Measurements from ENCODE around the gene GULP1. TPM values are rescaled to one million over a fixed set of nuclear protein-coding genes. Genes with fewer than 3 reads are reported as not detected.

Gene GULP1
- total RNA-seq, 1 donor from 2014 or later, result 57.2 TPM

GRCh38 chr2:188610827-188611226, 319.2 kb downstream of the GULP1 start:
- intact Hi-C loops (cut with DNase I), result no loop called here
- H3K27ac ChIP-seq, result no peak overlapping the region
- TF ChIP-seq CTCF (IDR thresholded peaks at IDR 0.05) (no peak), POLR2AphosphoS5 (IDR thresholded peaks at IDR 0.05; ENCODE audit: insufficient read depth in 1 of 2, low read depth in 1 of 2) (no peak)

GRCh38 chr2:188619146-188619545, 327.5 kb downstream of the GULP1 start:
- no peaks in the 10 kb centered on the region for H3K4me1 ChIP-seq
- no peaks in the 10 kb centered on the region for H3K9me3 ChIP-seq
- DNase-seq (ENCODE audit: extremely low spot score in 2 of 2), result no peak
- H3K4me3 ChIP-seq, result no peak overlapping the region
- no peaks in the 10 kb centered on the region for H3K36me3 ChIP-seq
- H3K27me3 ChIP-seq, result no peaks in the 10 kb centered on the region
- no peak for TF ChIP-seq POLR2A (IDR thresholded peaks at IDR 0.05)
- TF ChIP-seq POLR2AphosphoS5 (IDR thresholded peaks at IDR 0.05; ENCODE audit: insufficient read depth in 1 of 2, low read depth in 1 of 2), result no peak
- TF ChIP-seq CTCF (IDR thresholded peaks at IDR 0.05), result no peak
- no peak overlapping the region for H3K27ac ChIP-seq
- intact Hi-C loops (cut with DNase I), result no loop called here

More at GRCh38 chr2:188610827-188611226, 319.2 kb downstream of the GULP1 start:
- no peaks in the 10 kb centered on the region for H3K36me3 ChIP-seq
- H3K27me3 ChIP-seq, result no peaks in the 10 kb centered on the region
- no peaks in the 10 kb centered on the region for H3K4me1 ChIP-seq
- H3K9me3 ChIP-seq, result no peaks in the 10 kb centered on the region
- H3K4me3 ChIP-seq, result no peak overlapping the region
- DNase-seq (ENCODE audit: extremely low spot score in 2 of 2), result no peak

DNA sequence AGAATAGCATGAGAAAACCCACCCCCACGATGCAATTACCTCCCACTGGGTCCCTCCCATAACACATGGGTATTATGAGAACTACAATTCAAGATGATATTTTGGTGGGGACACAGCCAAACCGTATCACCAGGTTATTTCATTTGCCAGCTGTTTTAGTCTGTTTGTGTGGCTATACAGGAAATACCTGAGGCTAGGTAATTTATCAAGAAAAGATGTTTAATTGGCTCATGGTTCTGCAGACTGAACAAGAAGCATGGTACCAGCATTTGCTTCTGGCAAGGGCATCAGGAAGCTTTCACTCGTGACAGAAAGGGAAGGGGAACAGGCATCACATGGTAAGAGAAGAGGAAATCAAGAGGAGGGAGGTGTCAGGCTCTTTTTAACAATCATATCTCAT, 329.2 kb downstream of the GULP1 start:
- H3K4me1 ChIP-seq, result no peaks in the 10 kb centered on the region
- no peaks in the 10 kb centered on the region for H3K36me3 ChIP-seq
- H3K9me3 ChIP-seq, result no peaks in the 10 kb centered on the region
- H3K27me3 ChIP-seq, result no peaks in the 10 kb centered on the region
- H3K27ac ChIP-seq, result no peak overlapping the region
- intact Hi-C loops (cut with DNase I), result no loop called here
- H3K4me3 ChIP-seq, result no peak overlapping the region
- no peak for DNase-seq (ENCODE audit: extremely low spot score in 2 of 2)
- TF ChIP-seq POLR2AphosphoS5 (IDR thresholded peaks at IDR 0.05; ENCODE audit: insufficient read depth in 1 of 2, low read depth in 1 of 2), result no peak
- TF ChIP-seq POLR2A (IDR thresholded peaks at IDR 0.05), result no peak
- no peak for TF ChIP-seq CTCF (IDR thresholded peaks at IDR 0.05)

- no peak for TF ChIP-seq POLR2A (IDR thresholded peaks at IDR 0.05)
- no peak for TF ChIP-seq CTCF (IDR thresholded peaks at IDR 0.05)
- TF ChIP-seq POLR2AphosphoS5 (IDR thresholded peaks at IDR 0.05; ENCODE audit: insufficient read depth in 1 of 2, low read depth in 1 of 2), result no peak
- H3K27ac ChIP-seq, result peak overlapping the region; percentile 21
- no peaks in the 10 kb centered on the region for H3K36me3 ChIP-seq
- DNase-seq (ENCODE audit: extremely low spot score in 2 of 2), result no peak
- no peaks in the 10 kb centered on the region for H3K9me3 ChIP-seq
- intact Hi-C loops (cut with DNase I), result no loop called here
- H3K27me3 ChIP-seq, result no peaks in the 10 kb centered on the region
- H3K4me1 ChIP-seq, result no peaks in the 10 kb centered on the region
- no peak overlapping the region for H3K4me3 ChIP-seq
These were observed 331.1 kb downstream of the GULP1 start for GRCh38 chr2:188622601-188623260.

GRCh38 chr2:188623995-188624643, 332.4 kb downstream of the GULP1 start:
- Histone ChIP-seq H3K4me3 (no peak overlapping the region), H3K27me3 (no peaks in the 10 kb centered on the region), H3K9me3 (no peaks in the 10 kb centered on the region), H3K4me1 (peaks cover 11% of the 10 kb centered on the region), H3K27ac (peak overlapping the region; percentile 43), H3K36me3 (no peaks in the 10 kb centered on the region)
- no peak for DNase-seq (ENCODE audit: extremely low spot score in 2 of 2)
- no peak for TF ChIP-seq CTCF (IDR thresholded peaks at IDR 0.05)
- intact Hi-C loops (cut with DNase I), result no loop called here

Data from vagina (tissue), 2 donors.